Uterus (tissue), 2 donors: ENCODE data around the gene TRAF3.

ENCODE experiments used
- POLR2A ChIP-seq, 2 donors: fragments of 450-650 bp; IDR thresholded peaks; one replicate each; pipeline ENCODE4 v1.6.1; 2016; ENCODE audit warnings: antibody characterized with exemption in 2 of 2, mild to moderate bottlenecking in 1 of 2, moderate library complexity in 1 of 2
- TF ChIP-seq, protein P1 (sequence below), 4 experiments: fragments of 200-600 bp in 2 of 4; fragments of 450-650 bp in 2 of 4; sonication (generic) in 2 of 4; IDR thresholded peaks; one replicate each; pipeline ENCODE4 v1.5.1; 2016 to 2019; ENCODE audit warnings: antibody characterized with exemption in 4 of 4, mild to moderate bottlenecking in 2 of 4, moderate library complexity in 1 of 4

DNA sequence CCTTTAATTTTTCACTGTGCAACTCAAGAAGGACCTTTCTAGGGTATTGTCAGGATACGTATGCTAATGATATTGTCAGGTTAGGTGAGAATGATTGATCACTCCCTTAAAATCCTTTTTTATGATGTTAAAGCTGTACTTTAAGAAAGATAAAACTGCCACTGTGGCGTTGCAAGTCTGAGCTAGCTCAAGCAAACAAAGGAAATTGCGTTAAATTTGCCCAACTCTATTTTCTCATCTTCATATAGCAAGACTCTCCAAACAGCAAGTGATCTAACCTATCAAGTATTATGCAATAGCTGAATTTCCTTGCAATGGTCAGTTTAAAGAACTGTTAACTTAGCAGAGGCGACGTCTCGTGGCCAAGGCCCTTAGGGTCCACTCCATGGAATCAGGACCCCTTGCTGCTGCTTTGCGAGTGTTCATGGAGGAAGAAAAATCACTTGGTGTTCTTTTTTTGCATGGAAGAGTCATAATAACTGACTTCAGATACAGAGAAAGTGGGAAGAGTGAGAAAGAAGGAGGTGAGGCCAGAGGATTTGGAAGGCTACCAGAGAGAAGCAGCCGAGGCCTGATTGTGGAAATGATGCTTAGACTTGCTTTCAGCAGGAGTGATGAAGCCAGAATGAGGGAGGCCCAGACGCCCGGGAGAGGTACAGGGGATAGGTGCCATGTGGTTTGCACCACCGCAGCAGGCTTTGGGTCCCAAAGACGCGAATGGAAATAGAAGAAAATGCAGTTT lies 2.5 kb downstream of the TRAF3 start:
- TF ChIP-seq, protein P1, sequence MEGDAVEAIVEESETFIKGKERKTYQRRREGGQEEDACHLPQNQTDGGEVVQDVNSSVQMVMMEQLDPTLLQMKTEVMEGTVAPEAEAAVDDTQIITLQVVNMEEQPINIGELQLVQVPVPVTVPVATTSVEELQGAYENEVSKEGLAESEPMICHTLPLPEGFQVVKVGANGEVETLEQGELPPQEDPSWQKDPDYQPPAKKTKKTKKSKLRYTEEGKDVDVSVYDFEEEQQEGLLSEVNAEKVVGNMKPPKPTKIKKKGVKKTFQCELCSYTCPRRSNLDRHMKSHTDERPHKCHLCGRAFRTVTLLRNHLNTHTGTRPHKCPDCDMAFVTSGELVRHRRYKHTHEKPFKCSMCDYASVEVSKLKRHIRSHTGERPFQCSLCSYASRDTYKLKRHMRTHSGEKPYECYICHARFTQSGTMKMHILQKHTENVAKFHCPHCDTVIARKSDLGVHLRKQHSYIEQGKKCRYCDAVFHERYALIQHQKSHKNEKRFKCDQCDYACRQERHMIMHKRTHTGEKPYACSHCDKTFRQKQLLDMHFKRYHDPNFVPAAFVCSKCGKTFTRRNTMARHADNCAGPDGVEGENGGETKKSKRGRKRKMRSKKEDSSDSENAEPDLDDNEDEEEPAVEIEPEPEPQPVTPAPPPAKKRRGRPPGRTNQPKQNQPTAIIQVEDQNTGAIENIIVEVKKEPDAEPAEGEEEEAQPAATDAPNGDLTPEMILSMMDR (IDR thresholded peaks at IDR 0.05) = no peak
- TF ChIP-seq POLR2A (IDR thresholded peaks at IDR 0.05) = no peak
